Endothelial cell of umbilical vein (primary cell): Measurements from ENCODE around the gene NLGN1. TPM values are rescaled to one million over a fixed set of nuclear protein-coding genes. Genes with fewer than 3 reads are reported as not detected.

Experiments used
- BruUV-seq: library from RNA; stranded (reverse); fragments of 400-500 nt; replicated peaks from 2 replicates; lab custom pipeline; 2021; lab: Mats Ljungman, UMichigan
- CTCF ChIA-PET: fragments of 300-600, 350-600 bp; sonication (Branson Sonifier 250); formaldehyde crosslinking; loops from one replicate; lab custom pipeline; 2021; ENCODE audit warnings: antibody characterized with exemption, inconsistent platforms; lab: Charles Lee
- POLR2A ChIA-PET: fragments of 300-600, 350-600 bp; sonication (Branson Sonifier 250); formaldehyde crosslinking; loops from one replicate; lab custom pipeline; 2021; ENCODE audit warnings: antibody characterized with exemption, inconsistent platforms; lab: Charles Lee
- DNase-seq: peaks from one replicate; pipeline ENCODE4 v3.0.0-alpha.2; 2011; ENCODE audit warnings: low read depth, low spot score
- FAIRE-seq: peaks from 2 replicates; lab custom pipeline; 2011; peaks lifted over from hg19 to GRCh38; lab: Jason Lieb, UNC
- H2AFZ ChIP-seq: 2 replicates; pipeline ENCODE4 v1.6.0; 2012; ENCODE audit warnings: low read depth, low read length, control low read depth, inconsistent platforms
- H3K27ac ChIP-seq: 2 replicates; pipeline ENCODE4 v1.5.1; 2011; ENCODE audit warnings: low read depth, mild to moderate bottlenecking, control low read depth, low read length, moderate library complexity; ENCODE audit not compliant: insufficient read depth
- H3K27me3 ChIP-seq, 2 experiments: 2 replicates each; pipeline versions ENCODE4 v1.6.0 to v1.6.1; 2011; ENCODE audit warnings: low read length in 2 of 2, mixed read lengths in 1 of 2; ENCODE audit not compliant: control insufficient read depth in 2 of 2, insufficient read depth in 2 of 2
- H3K36me3 ChIP-seq, 2 experiments: 2 replicates in 1 of 2; 3 replicates in 1 of 2; pipeline ENCODE4 v1.5.1; 2011; ENCODE audit warnings: low read length in 2 of 2, mild to moderate bottlenecking in 1 of 2, moderate library complexity in 1 of 2; ENCODE audit not compliant: control insufficient read depth in 2 of 2, insufficient read depth in 2 of 2; ENCODE audit errors: extremely low read depth in 1 of 2
- H3K4me1 ChIP-seq: 3 replicates; pipeline ENCODE4 v1.5.1; 2011; ENCODE audit warnings: mild to moderate bottlenecking, low read length; ENCODE audit not compliant: control insufficient read depth, insufficient read depth; ENCODE audit errors: extremely low read depth
- H3K4me2 ChIP-seq: 2 replicates; pipeline ENCODE4 v1.6.1; 2011; ENCODE audit warnings: low read length, control low read depth, mixed read lengths; ENCODE audit not compliant: insufficient read depth
- H3K4me3 ChIP-seq, 3 experiments: fragments of 200-600 bp in 1 of 3; sonication (generic), shearing (Covaris generic) in 1 of 3; replicated peaks in 1 of 3; 2 replicates each; pipeline ENCODE4 v1.5.1; 2011 to 2016; ENCODE audit warnings: control low read depth in 3 of 3, low read length in 3 of 3, mild to moderate bottlenecking in 2 of 3, inconsistent platforms in 1 of 3, low read depth in 1 of 3, moderate library complexity in 1 of 3; ENCODE audit not compliant: insufficient read depth in 1 of 3
- H3K79me2 ChIP-seq: 2 replicates; pipeline ENCODE4 v1.6.0; 2012; ENCODE audit warnings: low read length, inconsistent platforms; ENCODE audit not compliant: control insufficient read depth, insufficient read depth
- H3K9ac ChIP-seq: replicated peaks from 2 replicates; pipeline ENCODE3; 2011; ENCODE audit warnings: low read length, control low read depth; ENCODE audit not compliant: insufficient read depth; ENCODE audit errors: extremely low read depth
- H3K9me1 ChIP-seq: replicated peaks from 3 replicates; pipeline ENCODE4 v1.6.0; 2011; ENCODE audit warnings: mild to moderate bottlenecking, low read length; ENCODE audit not compliant: control insufficient read depth, insufficient read depth; ENCODE audit errors: extremely low read depth
- H3K9me3 ChIP-seq: replicated peaks from 2 replicates; pipeline ENCODE4 v1.5.1; 2012; ENCODE audit warnings: low read length, inconsistent platforms; ENCODE audit not compliant: control insufficient read depth, insufficient read depth
- H4K20me1 ChIP-seq: replicated peaks from 2 replicates; pipeline ENCODE3; 2011; ENCODE audit warnings: mild to moderate bottlenecking, low read length; ENCODE audit not compliant: control insufficient read depth, insufficient read depth; ENCODE audit errors: extremely low read depth
- CTCF ChIP-seq, 2 donors: IDR thresholded peaks; 1 replicate in 1 of 2; 2 replicates in 1 of 2; pipeline ENCODE4 v1.5.1; 2011; ENCODE audit warnings: low read length in 2 of 2, mild to moderate bottlenecking in 2 of 2, moderate library complexity in 2 of 2, control low read depth in 1 of 2, inconsistent platforms in 1 of 2, low read depth in 1 of 2; ENCODE audit not compliant: insufficient read depth in 1 of 2; ENCODE audit errors: extremely low read depth in 1 of 2
- EZH2 ChIP-seq: IDR thresholded peaks from 2 replicates; pipeline ENCODE4 v1.6.1; 2012; ENCODE audit warnings: borderline replicate concordance, low read depth, mild to moderate bottlenecking, moderate library complexity, low read length, inconsistent platforms; ENCODE audit not compliant: severe bottlenecking
- FOS ChIP-seq: IDR thresholded peaks from 2 replicates; pipeline ENCODE4 v1.6.1; 2011; ENCODE audit warnings: mild to moderate bottlenecking, low read length, moderate library complexity, borderline replicate concordance; ENCODE audit not compliant: insufficient read depth
- GATA2 ChIP-seq: IDR thresholded peaks from 2 replicates; pipeline ENCODE4 v1.7.0; 2011; ENCODE audit warnings: low read depth, mild to moderate bottlenecking, moderate library complexity, mixed read lengths, low read length; ENCODE audit not compliant: insufficient read length, insufficient read depth
- JUN ChIP-seq: IDR thresholded peaks from 2 replicates; pipeline ENCODE4 v1.6.1; 2011; ENCODE audit warnings: borderline replicate concordance, low read depth; ENCODE audit not compliant: insufficient read length, insufficient read depth
- MYC ChIP-seq: IDR thresholded peaks from one replicate; pipeline ENCODE4 v1.6.1; 2011; ENCODE audit warnings: mild to moderate bottlenecking, low read depth, low read length
- POLR2A ChIP-seq: IDR thresholded peaks from 2 replicates; pipeline ENCODE4 v1.6.1; 2012; ENCODE audit warnings: low read depth, mild to moderate bottlenecking, control low read depth, low read length
- POLR2AphosphoS5 ChIP-seq: IDR thresholded peaks from 2 replicates; pipeline ENCODE4 v1.6.1; 2012; ENCODE audit warnings: low read depth, mild to moderate bottlenecking, control low read depth, low read length, moderate library complexity; ENCODE audit not compliant: insufficient read depth
- dilution Hi-C: fragments of 300-500 bp; cut with MboI; formaldehyde crosslinking; loops from one replicate; pipeline ENCODE4 v1.15.0; 2019; ENCODE audit warnings: low sequenced_read_pairs; ENCODE audit not compliant: extremely low pct_ligation_motif_present
- intact Hi-C: fragments of 100-400 bp; cut with micrococcal nuclease; formaldehyde crosslinking; loops from one replicate; pipeline ENCODE4 v1.10.0; 2022
- polyA plus RNA-seq, 4 experiments: library from polyadenylated mRNA; depleted of rRNA in 3 of 4; stranded (reverse) in 3 of 4; unstranded in 1 of 4; fragments of >200 nt; gene quantifications; 2 replicates each; pipeline versions ENCODE4 v1.2.1 to v1.2.3, GENCODE V29; 2011 to 2012; ENCODE audit warnings: missing spikeins in 1 of 4
- total RNA-seq: library from RNA; stranded (reverse); gene quantifications from 2 replicates; pipeline ENCODE4 v1.2.3, GENCODE V29; 2021
- TF ChIP-seq, protein P1 (sequence below): IDR thresholded peaks from 2 replicates; pipeline ENCODE4 v1.6.1; 2011; ENCODE audit not compliant: insufficient read depth, insufficient read length

Gene NLGN1
- total and polyA plus RNA-seq, 2 donors (not counting 3 experiments of a cell fraction or from before 2014, with no cell fraction given) = 7.9 to 16.3 TPM

- no peak for TF ChIP-seq JUN
- TF ChIP-seq POLR2AphosphoS5 = no peak
- TF ChIP-seq, protein P1, sequence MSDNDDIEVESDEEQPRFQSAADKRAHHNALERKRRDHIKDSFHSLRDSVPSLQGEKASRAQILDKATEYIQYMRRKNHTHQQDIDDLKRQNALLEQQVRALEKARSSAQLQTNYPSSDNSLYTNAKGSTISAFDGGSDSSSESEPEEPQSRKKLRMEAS = no peak
- TF ChIP-seq FOS = no peak
- TF ChIP-seq POLR2A = no peak
- TF ChIP-seq GATA2 = no peak
- no peak for TF ChIP-seq MYC
- TF ChIP-seq CTCF (IDR thresholded peaks at IDR 0.05; ENCODE audit: extremely low read depth in 1 of 2, insufficient read depth in 1 of 2, low read depth in 1 of 2, low read length in 2 of 2) = no peak
- TF ChIP-seq EZH2 = no peak
- no TSS peak for BruUV-seq
- H3K9ac ChIP-seq = no peak overlapping the region
- DNase-seq (no peak), FAIRE-seq (no peak)
- intact Hi-C loops (no loop called here), dilution Hi-C loops (no loop called here)
- no peak overlapping the region for H3K27ac ChIP-seq
- no peak overlapping the region for H3K4me2 ChIP-seq
- no peak overlapping the region for H2AFZ ChIP-seq
- POLR2A ChIA-PET = no interaction called here
- H3K9me3 ChIP-seq = no peaks in the 10 kb centered on the region
- H4K20me1 ChIP-seq = no peaks in the 10 kb centered on the region
- no peaks in the 10 kb centered on the region for H3K27me3 ChIP-seq
- no peaks in the 10 kb centered on the region for H3K9me1 ChIP-seq
- no peak overlapping the region for H3K4me3 ChIP-seq
- no peaks in the 10 kb centered on the region for H3K79me2 ChIP-seq
- CTCF ChIA-PET = interaction anchor here (1.3 kb wide), 1 partner anchor 17 kb away, joined by 3 read pairs; no protein-coding TSS in a partner anchor
- no peaks in the 10 kb centered on the region for H3K36me3 ChIP-seq
- no peaks in the 10 kb centered on the region for H3K4me1 ChIP-seq
Observed at GRCh38 chr3:174218016-174218415, 820.5 kb downstream of the NLGN1 start.
